ENCODE measurements around the gene SULF2.
A peak's percentile ranks its signal among the peaks of the same experiment; 100 is the strongest.

Gene SULF2

GRCh38 chr20:47678536-47678935, 106.7 kb downstream of the SULF2 start:
- no peak for DNase-seq

- DNase-seq = peak; percentile 43 to 45
Measured at GRCh38 chr20:47677635-47678453, 107.4 kb downstream of the SULF2 start.

DNA sequence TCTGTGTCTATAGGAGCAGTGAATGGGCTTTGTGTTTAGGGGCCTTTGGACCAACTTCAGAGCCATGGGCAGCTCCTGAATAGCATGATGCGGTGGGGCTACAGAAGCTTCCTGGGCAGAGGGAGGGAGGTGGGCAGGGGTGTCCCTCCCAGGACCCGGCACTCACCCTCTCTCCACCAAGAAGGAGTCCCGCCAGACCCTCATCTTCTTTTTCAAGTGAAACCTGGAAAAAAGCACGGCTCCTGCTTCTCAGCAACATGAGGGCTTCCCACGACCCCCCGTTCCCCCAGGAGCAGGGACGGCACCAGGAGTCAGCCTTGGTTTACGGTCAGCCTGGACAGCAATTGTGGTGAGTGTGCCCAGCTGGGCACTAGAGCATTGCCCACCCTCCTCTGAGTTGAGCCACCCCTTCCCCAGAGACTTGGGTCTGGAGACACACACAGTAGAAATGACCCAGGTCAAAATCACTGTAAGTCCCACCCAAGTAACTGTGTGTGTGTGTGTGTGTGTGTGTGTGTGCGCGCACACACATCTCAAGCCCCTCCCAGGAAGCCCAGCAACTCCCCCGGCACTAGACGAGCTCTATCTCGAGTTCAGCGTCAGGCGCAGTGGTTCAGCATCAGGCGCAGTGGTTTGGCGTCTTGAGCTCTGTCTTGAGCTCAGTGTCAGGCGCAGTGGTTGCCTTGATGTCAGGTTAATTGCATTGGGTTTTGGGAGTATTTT, 108.2 kb downstream of the SULF2 start:
- peak in 1 of 2 donors; percentile 4 for DNase-seq

DNA sequence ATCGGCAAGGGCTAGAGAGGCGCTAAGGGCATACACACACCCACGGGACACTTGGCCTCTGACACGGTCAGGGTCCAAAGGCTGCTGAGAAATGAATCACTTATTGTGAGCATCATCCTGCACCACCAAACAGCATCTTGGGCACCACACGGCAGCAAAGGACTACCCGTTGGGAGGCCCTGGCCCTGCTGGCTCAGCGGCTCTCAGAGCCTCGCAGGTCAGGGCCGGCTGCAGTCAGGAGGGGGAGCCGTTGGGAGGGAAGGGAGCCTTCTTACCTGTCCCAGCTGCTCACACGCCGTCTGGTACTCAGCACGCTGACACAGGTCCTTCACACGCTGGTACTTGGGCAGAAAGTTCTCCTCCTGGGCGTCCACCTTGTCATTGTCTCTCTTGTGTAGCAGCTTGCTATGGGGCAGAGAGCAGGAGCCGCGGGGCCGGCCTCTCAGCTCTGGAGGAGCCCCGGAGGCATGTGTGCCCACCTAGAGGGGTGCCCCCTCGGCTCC, 109.0 kb downstream of the SULF2 start:
- no peak for DNase-seq

DNA sequence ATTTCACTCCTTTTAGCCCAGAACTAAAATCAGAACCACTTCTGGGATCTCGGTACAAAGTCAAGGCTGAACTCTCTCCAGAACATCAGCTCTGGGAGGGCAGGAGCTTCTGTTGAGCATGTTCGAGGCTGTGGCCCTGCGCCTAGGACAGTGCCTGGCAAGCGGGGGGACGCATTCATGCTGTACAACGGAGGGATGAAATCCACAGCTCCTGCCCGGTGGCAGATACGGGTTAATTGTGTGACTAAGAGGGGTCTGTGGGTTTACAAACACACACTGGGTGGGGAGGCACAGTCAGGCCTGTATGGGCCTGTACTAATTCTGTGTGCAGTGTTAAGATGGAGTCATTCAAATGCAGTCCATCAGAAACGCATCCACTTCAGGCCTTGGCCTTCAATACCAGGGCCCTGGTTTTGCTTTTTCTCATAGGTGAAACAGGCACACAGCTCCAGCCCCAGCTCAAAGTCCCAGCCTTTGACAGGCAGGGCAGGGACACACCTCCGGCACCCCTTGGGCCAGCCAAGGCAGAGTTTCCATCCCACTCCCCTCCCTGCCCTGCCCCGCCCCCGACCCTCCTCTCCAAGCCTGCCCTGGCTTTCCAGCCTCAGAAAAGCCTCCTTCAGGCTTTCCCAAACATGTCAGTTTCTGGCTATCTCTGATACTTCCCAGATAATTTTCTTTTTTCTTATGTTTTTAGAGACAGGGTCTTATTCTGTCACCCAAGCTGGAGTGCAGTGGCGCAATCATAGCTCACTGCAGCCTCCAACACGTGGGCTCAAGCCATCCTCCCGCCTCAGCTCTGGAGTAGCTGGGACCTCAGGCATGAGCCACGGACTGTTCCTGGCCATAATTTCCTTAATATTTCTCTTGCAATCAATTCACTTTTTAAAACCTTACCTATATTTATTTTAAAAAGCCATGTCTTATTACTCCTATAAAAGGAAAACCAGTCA, 109.8 kb downstream of the SULF2 start:
- no peak for DNase-seq

DNA sequence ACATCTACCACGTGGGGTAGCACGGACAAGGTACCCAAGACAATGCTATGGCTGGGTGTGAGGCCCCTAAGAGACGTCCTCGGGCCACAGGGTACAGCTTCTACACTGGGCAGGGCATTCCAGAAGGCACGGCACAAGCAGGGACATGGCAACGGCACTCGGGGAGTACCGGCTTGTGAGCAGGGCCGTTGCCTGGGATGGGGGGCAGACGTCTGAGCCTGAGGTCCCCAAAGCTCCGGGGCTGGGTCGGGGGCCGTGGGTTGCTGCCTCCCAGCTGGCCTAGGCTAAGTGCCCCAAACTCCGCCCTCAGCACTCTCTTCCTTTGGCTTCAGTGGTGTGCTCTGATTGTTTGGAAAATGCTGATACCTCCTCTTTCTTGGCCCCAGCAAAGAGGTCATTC, 110.6 kb downstream of the SULF2 start:
- DNase-seq = no peak

DNA sequence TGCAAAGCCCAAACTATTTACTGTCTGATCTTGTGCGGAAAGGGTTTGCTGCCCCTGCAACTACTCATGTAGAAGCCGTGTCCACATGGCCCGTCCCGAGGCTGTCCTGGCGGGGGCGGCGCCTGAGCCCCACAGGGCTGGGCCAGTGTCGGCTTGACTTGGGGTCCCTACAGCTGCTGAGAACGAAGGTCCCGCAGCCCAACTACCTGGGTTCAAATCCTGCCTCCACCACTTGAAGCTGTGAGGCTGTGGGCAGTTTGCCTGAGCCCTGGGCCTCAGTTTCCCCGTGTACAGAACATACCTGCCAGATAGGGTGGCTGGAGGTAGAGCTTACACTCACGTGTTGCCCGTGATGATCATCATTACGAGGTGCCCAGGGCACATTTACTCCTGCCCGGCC, 111.1 kb downstream of the SULF2 start:
- DNase-seq = no peak

GRCh38 chr20:47673671-47673955, 111.7 kb downstream of the SULF2 start:
- no peak for DNase-seq

DNA sequence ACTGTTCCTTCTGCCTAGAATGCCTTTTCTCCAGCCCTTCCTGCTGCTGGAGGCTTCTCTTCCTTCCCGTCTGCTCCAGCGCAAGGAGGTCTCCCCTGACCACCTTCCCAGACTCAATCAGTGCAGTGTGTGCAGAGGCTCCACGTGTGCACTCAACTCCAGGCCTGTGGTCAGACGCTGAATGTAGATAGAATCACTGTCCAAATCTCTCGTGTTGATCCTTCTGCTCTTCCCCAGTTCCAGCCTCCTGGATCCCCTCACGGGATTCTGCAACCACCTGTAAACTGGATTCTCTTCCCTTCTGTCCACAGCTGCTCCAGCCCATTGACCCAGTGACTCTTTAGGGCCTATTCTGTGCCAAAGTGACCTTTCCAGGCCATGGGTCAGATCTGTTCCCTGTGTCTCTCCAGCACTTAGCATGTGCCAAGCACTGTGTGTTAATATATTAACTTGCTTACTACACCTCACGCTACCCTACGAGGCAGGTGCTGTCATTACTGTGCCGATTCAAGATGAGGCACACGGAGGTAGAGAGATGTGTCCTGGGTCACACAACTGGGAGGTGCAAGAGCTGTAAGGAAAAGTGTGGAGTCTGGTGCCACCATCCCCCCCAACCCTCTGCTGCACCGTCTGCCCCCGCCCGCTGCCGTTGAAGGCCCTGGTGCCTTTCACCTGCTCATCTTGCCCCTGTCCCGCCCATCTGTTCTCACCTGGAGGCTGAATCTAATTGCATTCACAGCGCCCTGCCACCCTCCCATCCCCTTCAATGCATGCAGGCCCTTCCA, 112.2 kb downstream of the SULF2 start:
- no peak for DNase-seq

DNA sequence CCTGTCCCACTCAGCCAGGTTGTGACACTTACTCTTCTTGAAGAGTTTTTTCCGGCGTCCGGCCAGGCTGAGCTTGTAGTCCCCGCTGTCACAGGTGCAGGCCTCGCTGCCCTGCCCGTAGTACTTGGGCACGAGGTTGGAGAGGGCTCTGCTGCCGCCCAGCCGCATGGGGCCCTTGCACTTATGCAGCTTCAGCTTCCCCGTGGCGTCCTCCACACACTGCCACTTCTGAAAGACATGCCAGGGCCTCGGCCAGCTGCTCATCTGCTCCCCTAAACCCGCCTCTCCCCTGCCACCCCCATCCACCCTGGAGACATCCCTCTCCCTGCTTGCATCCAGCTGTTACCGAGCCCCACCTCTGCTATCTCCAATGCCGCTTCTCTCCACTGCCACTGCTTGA, 113.1 kb downstream of the SULF2 start:
- no peak for DNase-seq

DNA sequence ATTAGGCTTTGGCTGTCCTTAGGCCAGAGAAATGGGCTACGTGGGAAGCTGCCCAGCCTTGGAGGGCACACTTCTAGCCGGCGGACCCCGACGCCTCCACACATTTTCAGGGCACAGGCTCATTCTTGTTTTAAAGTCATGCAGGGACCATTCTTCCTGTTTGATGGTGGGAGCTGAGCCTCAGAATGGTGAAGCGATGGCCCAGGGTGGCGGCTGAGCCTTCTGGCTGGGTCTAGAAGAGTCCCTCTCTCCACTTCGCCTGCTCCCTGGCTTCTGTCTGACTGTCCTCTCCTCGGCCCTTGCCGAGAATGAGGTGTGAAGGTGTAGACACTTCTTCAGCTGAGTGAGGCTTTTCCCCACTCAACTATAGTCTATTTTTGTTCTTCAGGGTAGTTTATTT, 114.4 kb downstream of the SULF2 start:
- DNase-seq = no peak

DNA sequence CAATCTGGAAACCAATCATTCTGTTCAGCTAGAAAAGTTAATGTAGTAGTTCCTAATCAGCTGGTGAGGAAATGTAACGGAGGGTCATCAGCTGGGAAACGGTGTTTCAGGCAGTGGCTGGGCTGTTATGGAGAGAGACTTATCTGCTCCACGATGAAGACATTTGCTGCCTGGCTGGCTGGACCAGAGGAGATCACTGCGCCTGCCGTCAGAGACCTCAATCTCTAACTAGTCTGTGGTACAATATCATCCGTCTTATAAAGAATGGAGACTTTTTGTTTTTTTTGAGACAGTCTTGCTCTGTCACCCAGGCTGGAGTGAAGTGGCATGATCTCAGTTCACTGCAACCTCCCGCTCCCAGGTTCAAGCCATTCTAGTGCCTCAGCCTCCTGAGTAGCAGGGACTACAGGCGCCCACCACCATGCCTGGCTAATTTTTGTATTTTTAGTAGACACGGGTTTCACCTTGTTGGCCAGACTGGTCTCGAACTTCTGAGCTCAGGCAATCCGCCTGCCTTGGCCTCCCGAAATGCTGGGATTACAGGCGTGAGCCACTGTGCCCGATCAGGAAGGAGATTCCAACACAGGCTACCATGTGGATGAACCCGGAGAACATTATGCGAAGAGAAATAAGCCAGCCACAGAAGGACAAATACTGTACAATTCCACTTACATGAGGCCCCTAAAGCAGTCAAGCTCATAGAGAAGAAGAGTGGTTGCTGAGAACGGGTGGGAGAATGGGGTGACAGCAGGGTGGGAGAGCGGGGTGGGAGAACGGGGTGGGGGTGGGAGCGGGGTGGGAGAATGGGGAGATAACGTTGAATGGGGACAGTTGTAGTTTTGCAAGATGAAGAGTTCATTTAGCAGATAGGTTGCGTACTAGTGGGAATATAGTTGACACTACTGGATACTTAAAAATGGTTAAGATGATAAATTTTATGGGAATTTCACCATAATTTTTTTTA, 115.1 kb downstream of the SULF2 start:
- no peak for DNase-seq

DNA sequence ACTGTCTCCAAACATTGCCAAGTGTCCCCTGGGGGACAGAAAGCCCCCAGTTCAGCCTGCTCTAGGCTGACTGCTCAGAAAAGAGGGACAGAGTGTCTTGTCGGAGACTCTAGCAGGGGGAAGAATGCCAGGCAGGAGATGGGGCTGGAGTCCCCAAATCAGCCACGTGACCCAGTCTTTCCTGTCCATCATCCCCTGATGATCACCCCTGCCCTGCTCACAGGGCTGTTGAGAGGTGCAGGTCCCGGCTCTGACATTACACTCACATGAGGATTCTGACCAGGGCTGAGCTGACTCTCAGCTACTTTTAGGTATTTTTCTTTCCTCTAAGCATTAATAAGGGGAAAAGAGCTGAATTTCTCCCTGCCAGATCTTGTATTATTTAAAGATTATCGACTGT, 115.8 kb downstream of the SULF2 start:
- no peak for DNase-seq

- no peak for DNase-seq
Measured at GRCh38 chr20:47669152-47669425, 116.2 kb downstream of the SULF2 start.

DNA sequence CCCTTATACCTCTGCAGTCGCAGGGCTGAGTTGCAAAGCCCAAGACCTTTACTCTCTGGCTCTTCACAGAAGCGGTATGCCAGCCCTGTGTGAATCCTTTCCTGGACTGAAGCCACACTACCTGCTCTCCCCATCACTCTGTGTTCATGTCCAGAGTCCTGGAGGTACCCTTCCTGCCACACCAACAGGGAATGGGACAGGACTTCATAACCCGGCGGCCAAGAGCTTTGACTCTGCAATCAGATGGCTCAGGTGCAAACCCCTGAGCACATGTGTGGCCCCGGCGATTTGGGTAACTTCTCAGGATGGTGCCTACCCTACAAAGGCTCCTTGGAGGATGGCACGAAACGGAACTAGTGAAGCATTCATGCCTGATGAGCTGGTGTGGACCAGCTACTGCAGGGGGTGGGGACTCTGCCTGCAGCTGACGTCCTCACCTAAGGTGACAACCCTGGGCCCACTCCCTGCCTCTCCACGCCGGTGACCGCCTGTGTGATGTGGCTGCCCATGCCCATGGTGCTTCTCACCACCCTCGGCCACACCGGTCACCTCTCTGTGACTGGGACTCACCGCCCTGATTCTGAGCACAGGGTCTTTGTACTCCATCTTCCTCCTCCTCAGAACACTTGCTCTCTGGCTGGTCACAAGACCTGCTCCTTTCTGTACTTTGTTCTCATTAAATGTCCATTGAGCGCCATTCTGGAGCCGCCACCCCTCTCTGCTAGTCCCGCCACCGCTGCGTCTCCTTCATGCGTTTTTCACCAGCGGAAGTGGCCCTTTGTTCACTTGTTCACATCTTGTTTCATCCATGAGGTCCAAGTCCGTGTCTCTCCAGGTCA, 116.7 kb downstream of the SULF2 start:
- DNase-seq = no peak

DNA sequence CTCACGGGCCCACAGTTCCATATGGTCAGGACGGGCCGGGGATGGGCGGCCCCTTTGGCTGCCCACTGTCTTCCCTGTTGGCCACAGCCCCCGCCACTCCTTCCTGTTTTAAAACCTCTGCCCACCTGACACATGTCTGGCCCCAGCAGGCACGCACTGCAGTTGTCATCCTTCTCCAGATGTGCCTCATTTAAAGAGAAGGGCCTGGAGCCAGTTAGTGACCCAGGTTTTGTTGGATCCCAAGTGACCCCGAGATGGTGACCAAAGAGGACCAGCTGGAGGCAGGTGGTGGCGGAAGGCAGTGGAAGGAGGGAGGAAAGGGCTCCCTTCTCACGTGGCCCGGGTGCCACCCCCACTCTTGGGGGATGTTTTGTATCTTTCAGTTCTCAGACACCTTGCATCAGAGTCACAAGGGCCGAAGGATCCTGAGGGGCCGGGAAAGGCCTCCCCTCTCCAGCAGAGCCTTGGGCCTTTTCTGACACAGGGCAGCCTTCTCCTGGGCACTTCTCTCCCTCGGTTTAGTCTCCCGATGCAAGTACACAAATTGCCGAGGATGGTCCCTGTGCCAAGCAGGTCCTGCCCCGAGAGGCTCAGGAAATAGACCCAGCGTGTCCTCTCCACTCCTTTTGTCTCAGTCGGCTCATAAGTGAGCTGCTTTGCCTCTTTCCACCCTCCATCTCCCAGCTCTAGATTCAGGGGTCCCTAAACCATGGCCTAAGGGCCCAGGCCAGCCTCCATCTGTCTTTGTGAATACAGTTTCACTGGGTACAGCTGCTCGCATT, 117.6 kb downstream of the SULF2 start:
- DNase-seq = no peak

DNA sequence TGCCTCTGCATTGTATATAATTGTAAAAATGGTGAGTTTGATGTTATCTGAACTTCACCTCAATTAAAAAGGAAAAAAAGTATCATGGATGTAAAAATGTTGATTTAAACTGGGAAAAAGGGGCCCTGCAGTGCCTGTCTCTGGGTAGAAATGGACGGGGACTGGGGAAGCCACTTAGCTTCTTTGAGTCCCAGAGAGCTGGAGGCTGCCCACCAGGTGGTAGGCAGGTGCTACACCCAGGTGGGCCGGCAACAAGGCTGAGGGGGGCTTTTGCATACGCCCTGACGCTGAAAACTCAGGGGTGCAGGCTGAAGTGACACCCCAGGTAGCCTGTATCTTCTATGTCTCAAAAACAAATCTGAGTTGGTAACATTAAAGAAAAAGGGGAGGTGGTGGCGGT, 118.2 kb downstream of the SULF2 start:
- DNase-seq = no peak

- no peak for DNase-seq
Measured at GRCh38 chr20:47666304-47666703, 119.0 kb downstream of the SULF2 start.

DNA sequence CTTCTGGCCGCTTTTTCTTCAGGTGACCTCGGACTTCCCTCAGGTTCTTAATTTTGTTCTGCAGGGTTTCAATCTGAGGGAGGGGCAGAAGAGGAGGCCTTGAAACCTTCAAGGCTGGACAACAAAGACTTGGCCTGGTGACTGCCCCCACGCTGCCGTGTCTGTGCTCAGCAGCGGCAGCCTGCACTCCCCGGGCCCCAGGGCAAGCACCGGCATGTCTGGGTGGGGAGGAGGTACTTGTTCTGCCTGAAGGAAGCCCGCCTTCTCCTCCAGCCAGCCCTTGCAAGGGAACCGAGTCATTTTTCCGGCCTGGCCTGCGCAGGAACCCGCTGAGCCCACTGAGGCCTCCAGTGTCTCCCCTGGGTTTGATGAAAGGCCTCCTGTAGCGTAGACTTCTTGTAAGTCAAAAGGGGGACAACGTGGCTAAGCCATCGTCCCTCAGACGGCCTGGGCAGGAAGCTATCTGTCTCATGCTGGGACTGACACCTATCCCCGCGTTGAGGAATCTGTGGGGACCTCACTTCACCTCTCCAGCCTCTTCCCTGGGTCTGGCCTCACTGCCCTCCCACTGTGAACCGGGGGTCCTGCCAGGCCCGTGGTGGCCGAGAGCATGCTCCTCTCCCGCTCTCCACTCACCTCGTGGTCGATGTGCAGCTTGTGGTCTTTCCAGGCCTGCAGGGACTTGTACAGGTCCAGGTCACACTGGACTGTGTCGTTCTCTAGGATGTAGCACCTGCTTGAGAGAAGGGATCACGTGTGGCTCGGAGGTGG, 119.9 kb downstream of the SULF2 start:
- no peak for DNase-seq

Data from CD4-positive, alpha-beta T cell treated with Interleukin-4 for 1 hour (primary cell).